ENCODE results near the gene CHRNA4.

GRCh38 chr20:63334356-63334755 is 26.8 kb downstream of the CHRNA4 start:
- TF ChIP-seq CTCF (IDR thresholded peaks at IDR 0.05; ENCODE audit: low read depth, low read length) (no peak), EZH2phosphoT487 (IDR thresholded peaks at IDR 0.05; ENCODE audit: low read depth) (no peak)

All from OCI-LY3 (cell line).